ENCODE data around the gene PLPPR3.

The PLPPR3 gene

DNA sequence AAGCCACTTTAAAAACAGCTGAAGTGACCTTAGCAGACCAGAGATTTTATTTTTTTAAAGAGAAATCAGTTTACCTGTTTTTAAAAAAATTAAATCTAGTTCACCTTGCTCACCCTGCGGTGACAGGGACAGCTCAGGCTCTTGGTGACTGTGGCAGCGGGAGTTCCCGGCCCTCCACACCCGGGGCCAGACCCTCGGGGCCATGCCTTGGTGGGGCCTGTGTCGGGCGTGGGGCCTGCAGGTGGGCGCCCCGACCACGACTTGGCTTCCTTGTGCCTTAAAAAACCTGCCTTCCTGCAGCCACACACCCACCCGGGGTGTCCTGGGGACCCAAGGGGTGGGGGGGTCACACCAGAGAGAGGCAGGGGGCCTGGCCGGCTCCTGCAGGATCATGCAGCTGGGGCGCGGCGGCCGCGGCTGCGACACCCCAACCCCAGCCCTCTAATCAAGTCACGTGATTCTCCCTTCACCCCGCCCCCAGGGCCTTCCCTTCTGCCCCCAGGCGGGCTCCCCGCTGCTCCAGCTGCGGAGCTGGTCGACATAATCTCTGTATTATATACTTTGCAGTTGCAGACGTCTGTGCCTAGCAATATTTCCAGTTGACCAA, 10.8 kb downstream of the PLPPR3 start:
- H3K4me3 ChIP-seq (ENCODE audit: low read length): no peak overlapping the region
- H3K36me3 ChIP-seq (ENCODE audit: control insufficient read depth, insufficient read depth, low read length, severe bottlenecking): peaks cover 60% of the 10 kb centered on the region
- no peaks in the 10 kb centered on the region for H3K27me3 ChIP-seq (replicated peaks; ENCODE audit: control insufficient read depth, insufficient read depth, low read length)
- no peak for DNase-seq (ENCODE audit: low read depth)
- no peaks in the 10 kb centered on the region for H3K4me1 ChIP-seq (ENCODE audit: control insufficient read depth, insufficient read depth, low read length)
- no peaks in the 10 kb centered on the region for H3K9me3 ChIP-seq (ENCODE audit: control insufficient read depth, low read length)
- no peak overlapping the region for H3K9ac ChIP-seq (ENCODE audit: low read length)

DNA sequence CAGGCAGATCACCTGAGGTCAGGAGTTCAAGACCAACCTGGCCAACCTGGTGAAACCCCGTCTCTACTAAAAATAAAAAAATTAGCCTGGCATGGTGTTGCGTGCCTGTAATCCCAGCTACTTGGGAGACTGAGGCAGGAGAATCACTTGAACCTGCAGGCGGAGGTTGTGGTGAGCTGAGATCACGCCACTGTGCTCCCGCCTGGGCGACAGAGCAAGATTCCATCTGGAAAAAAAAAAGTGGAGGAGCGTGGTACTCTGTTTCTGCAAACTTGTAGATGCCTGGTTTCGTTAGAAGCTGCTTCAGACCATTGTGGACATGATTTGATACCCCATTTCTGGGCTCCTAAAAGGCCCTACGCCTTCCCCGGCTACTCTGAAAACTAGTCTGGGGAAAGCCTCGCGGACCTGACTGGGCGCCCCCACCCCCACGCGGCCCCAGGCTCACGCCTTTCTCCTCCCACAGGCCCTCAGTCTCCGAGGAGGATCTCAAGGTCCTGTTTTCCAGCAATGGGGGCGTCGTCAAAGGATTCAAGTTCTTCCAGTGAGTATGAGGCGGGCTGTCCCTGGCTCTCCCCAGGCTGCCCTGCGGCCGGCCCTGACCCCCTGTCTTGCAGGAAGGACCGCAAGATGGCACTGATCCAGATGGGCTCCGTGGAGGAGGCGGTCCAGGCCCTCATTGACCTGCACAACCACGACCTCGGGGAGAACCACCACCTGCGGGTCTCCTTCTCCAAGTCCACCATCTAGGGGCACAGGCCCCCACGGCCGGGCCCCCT, 11.5 kb downstream of the PLPPR3 start:
- no peak overlapping the region for H3K4me3 ChIP-seq (ENCODE audit: low read length)
- DNase-seq (ENCODE audit: low read depth): no peak
- no peaks in the 10 kb centered on the region for H3K9me3 ChIP-seq (ENCODE audit: control insufficient read depth, low read length)
- no peaks in the 10 kb centered on the region for H3K4me1 ChIP-seq (ENCODE audit: control insufficient read depth, insufficient read depth, low read length)
- peaks cover 67% of the 10 kb centered on the region for H3K36me3 ChIP-seq (ENCODE audit: control insufficient read depth, insufficient read depth, low read length, severe bottlenecking)
- no peaks in the 10 kb centered on the region for H3K27me3 ChIP-seq (replicated peaks; ENCODE audit: control insufficient read depth, insufficient read depth, low read length)
- no peak overlapping the region for H3K9ac ChIP-seq (ENCODE audit: low read length)

DNA sequence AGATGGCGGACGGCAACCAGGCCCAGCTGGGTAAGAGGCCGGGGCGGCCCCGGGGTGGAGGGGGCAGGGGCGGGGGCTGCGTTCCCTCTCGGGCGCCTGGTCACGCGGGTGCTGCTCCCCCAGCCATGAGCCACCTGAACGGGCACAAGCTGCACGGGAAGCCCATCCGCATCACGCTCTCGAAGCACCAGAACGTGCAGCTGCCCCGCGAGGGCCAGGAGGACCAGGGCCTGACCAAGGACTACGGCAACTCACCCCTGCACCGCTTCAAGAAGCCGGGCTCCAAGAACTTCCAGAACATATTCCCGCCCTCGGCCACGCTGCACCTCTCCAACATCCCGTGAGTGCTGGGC, 13.4 kb downstream of the PLPPR3 start:
- no peaks in the 10 kb centered on the region for H3K27me3 ChIP-seq (replicated peaks; ENCODE audit: control insufficient read depth, insufficient read depth, low read length)
- H3K9me3 ChIP-seq (ENCODE audit: control insufficient read depth, low read length): no peaks in the 10 kb centered on the region
- H3K9ac ChIP-seq (ENCODE audit: low read length): no peak overlapping the region
- H3K4me3 ChIP-seq (ENCODE audit: low read length): no peak overlapping the region
- no peak for DNase-seq (ENCODE audit: low read depth)
- no peaks in the 10 kb centered on the region for H3K4me1 ChIP-seq (ENCODE audit: control insufficient read depth, insufficient read depth, low read length)
- peaks cover 86% of the 10 kb centered on the region for H3K36me3 ChIP-seq (ENCODE audit: control insufficient read depth, insufficient read depth, low read length, severe bottlenecking)

DNA sequence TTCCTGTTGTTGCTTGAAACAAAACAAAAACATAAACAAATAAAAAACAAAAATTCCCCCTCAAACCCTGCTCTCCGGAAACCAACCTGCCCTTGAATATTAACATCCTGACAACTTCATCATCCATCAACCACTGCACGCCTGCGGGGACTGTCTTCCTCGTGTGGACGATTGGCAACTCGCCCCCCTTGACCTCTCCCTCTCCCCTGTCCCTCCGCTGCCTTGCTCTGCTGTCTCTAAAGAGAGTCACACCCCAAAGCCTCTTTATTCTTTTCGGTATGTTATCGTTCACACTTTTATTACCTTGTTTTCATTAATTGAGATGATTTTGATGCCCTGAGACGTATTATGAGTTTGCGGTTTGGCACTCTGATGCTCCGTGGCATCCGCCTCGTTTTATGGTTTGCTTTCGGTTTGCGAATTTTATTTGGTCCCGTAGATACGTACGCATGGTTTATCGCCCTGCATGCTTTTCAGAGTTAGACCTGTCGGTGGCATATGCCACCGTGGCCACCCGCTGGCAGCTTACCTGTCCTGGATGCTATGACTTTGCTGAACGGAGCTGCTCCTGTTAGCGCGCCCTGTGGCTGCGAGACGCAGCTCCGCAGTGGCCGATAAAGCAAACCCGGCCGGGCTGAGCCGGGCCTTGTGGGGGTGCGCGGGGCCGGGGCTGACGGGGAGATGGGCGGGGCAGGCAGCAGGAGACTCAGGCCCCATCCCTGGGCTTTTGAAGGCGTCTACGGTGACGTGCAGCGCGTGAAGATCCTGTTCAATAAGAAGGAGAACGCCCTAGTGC, 13.9 kb downstream of the PLPPR3 start:
- Histone ChIP-seq H3K36me3 (ENCODE audit: control insufficient read depth, insufficient read depth, low read length, severe bottlenecking) (peaks cover 86% of the 10 kb centered on the region), H3K9ac (ENCODE audit: low read length) (no peak overlapping the region)

DNA sequence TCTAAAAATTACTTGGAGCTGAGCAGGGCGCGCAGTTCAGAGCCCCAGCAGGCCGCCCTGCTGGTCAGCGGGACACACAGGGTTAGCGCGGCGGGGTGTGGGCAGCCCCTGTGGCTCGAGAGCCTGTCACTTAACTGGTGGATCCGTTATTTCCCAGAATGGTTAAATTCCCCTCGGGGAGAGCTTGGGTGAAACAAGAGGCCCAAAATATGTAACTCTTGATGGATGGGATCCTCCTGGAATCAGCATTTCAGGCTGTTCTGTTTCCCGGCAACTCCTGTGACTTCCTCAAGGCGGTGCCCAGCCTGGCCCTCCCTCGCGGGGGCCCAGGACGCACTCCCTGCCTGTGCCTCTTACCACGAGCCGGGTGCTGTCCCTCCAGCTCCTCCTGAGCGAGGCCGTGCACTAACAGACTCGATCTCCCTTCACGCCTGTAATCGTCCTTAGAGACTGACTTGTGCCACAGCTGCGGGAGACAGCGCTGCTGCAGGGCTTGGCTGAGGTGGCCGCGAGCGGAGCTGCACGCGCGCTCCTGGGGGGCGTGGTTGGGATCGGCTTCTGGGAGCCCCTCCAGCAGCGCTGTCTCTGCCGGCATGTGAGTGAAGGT, 14.8 kb downstream of the PLPPR3 start:
- Histone ChIP-seq H3K27me3 (replicated peaks; ENCODE audit: control insufficient read depth, insufficient read depth, low read length) (no peaks in the 10 kb centered on the region), H3K36me3 (ENCODE audit: control insufficient read depth, insufficient read depth, low read length, severe bottlenecking) (peaks cover 82% of the 10 kb centered on the region), H3K4me1 (ENCODE audit: control insufficient read depth, insufficient read depth, low read length) (peaks cover 8% of the 10 kb centered on the region), H3K9me3 (ENCODE audit: control insufficient read depth, low read length) (no peaks in the 10 kb centered on the region), H3K4me3 (ENCODE audit: low read length) (no peak overlapping the region), H3K9ac (ENCODE audit: low read length) (no peak overlapping the region)
- DNase-seq (ENCODE audit: low read depth): no peak

More for the DNA sequence above, 13.9 kb downstream of the PLPPR3 start:
- H3K4me3 ChIP-seq (ENCODE audit: low read length): no peak overlapping the region
- H3K9me3 ChIP-seq (ENCODE audit: control insufficient read depth, low read length): no peaks in the 10 kb centered on the region
- no peaks in the 10 kb centered on the region for H3K27me3 ChIP-seq (replicated peaks; ENCODE audit: control insufficient read depth, insufficient read depth, low read length)
- H3K4me1 ChIP-seq (ENCODE audit: control insufficient read depth, insufficient read depth, low read length): no peaks in the 10 kb centered on the region
- DNase-seq (ENCODE audit: low read depth): no peak

DNA sequence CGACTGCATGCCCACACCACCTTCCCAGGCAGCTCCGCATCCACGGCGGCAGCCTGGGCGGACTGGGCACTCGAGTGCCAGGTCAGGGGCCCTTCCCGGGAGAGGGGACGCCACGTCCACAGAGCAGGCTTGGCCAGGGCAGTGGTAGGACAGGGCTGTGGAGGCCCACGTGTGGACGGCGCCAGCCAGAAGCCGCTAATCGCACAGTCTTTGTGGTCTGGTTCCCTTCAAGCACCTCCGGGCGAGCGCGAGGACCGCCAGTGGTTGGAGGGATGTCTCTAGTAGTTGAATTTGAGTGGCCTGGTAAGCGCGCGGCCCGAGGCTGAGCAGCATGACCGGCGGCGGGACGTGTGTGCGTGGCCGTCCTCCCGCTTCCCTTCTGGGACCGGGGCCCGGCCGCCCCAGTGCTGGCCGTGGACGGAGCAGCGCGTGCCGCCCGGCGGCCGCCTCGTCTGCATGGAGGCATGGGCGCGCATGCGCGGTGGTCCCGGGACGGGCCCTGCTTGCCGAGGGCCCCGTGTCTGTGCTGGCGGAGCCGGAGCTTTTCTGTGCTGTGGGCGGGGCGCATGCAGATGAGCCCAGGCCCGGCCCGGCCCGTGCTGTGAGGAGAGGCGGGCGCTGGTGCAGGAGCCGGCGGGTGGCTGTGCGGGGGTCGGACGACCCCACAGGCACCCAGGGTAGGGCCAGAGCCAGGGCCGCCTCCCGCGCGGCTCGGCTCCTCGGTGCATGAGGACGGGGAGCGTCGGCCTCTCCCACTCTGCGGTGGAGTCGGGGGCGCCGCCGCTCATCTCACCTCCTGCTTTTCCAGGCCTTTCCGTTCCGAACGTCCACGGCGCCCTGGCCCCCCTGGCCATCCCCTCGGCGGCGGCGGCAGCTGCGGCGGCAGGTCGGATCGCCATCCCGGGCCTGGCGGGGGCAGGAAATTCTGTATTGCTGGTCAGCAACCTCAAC, 15.9 kb downstream of the PLPPR3 start:
- DNase-seq (ENCODE audit: low read depth): no peak
- Histone ChIP-seq H3K4me1 (ENCODE audit: control insufficient read depth, insufficient read depth, low read length) (peaks cover 19% of the 10 kb centered on the region), H3K36me3 (ENCODE audit: control insufficient read depth, insufficient read depth, low read length, severe bottlenecking) (peaks cover 72% of the 10 kb centered on the region), H3K4me3 (ENCODE audit: low read length) (no peak overlapping the region), H3K9ac (ENCODE audit: low read length) (no peak overlapping the region), H3K27me3 (replicated peaks; ENCODE audit: control insufficient read depth, insufficient read depth, low read length) (no peaks in the 10 kb centered on the region), H3K9me3 (ENCODE audit: control insufficient read depth, low read length) (no peaks in the 10 kb centered on the region)

DNA sequence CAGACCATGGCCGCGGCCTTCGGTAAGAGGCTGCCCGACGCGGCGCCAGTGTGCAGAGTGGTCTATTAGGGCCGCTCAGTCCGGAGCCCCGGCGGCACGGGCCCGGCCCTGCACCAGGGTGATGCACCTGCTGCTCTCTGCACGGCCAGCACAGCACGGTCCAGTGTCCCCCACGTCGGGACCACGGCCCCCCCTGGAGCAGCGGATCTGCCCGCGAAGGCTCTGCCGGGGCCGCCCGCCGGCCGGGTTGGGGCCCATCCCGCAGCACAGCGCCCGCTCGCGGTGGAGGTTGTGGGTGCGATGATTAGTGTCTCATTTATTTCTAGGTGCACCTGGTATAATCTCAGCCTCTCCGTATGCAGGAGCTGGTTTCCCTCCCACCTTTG, 16.6 kb downstream of the PLPPR3 start:
- H3K9ac ChIP-seq (ENCODE audit: low read length): no peak overlapping the region
- no peaks in the 10 kb centered on the region for H3K27me3 ChIP-seq (replicated peaks; ENCODE audit: control insufficient read depth, insufficient read depth, low read length)
- peaks cover 26% of the 10 kb centered on the region for H3K4me1 ChIP-seq (ENCODE audit: control insufficient read depth, insufficient read depth, low read length)
- H3K9me3 ChIP-seq (ENCODE audit: control insufficient read depth, low read length): no peaks in the 10 kb centered on the region
- DNase-seq (ENCODE audit: low read depth): no peak
- H3K36me3 ChIP-seq (ENCODE audit: control insufficient read depth, insufficient read depth, low read length, severe bottlenecking): peaks cover 70% of the 10 kb centered on the region
- no peak overlapping the region for H3K4me3 ChIP-seq (ENCODE audit: low read length)

DNA sequence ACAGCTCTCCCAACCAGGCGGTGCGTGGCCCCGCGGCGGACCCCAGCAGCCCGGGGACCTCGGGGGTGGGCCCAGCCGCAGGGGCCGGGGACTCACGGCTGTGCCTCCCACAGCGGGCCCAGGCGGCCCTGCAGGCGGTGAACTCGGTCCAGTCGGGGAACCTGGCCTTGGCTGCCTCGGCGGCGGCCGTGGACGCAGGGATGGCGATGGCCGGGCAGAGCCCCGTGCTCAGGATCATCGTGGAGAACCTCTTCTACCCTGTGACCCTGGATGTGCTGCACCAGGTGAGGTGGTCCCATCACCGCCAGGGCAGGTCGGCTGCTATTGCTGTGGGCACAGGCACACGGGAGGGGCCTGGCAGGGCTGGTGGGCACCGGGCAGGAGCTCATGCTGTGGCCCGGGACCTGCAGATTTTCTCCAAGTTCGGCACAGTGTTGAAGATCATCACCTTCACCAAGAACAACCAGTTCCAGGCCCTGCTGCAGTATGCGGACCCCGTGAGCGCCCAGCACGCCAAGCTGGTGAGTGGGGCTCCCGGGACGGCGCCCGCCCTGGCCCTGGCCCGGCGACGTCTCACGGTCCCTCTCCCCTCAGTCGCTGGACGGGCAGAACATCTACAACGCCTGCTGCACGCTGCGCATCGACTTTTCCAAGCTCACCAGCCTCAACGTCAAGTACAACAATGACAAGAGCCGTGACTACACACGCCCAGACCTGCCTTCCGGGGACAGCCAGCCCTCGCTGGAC, 17.2 kb downstream of the PLPPR3 start:
- Histone ChIP-seq H3K9ac (ENCODE audit: low read length) (no peak overlapping the region), H3K9me3 (ENCODE audit: control insufficient read depth, low read length) (no peaks in the 10 kb centered on the region), H3K27me3 (replicated peaks; ENCODE audit: control insufficient read depth, insufficient read depth, low read length) (no peaks in the 10 kb centered on the region), H3K4me1 (ENCODE audit: control insufficient read depth, insufficient read depth, low read length) (peaks cover 31% of the 10 kb centered on the region), H3K36me3 (ENCODE audit: control insufficient read depth, insufficient read depth, low read length, severe bottlenecking) (peaks cover 67% of the 10 kb centered on the region), H3K4me3 (ENCODE audit: low read length) (no peak overlapping the region)
- no peak for DNase-seq (ENCODE audit: low read depth)

DNA sequence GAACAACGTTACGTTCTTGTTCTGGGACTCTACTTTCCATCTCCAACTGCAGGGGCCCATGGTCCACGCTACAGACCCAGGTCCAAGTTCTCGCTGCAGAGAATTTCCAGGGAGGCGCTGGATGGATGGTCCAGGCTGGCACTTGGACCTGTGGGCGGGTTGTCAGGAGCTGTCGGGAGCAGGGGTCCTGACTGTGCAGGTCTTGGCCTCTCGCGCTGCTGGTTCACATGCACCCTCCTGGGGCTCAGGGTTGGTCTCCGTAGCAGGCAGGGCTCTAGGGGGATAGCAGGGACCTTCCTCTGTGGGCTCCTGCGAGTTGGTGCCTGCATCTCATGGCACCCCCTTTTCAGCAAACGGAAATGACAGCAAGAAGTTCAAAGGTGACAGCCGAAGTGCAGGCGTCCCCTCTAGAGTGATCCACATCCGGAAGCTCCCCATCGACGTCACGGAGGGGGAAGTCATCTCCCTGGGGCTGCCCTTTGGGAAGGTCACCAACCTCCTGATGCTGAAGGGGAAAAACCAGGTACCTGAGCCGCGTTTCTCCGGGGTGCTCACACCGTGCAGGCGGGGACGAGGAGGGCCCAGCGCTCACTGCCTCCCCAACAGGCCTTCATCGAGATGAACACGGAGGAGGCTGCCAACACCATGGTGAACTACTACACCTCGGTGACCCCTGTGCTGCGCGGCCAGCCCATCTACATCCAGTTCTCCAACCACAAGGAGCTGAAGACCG, 17.9 kb downstream of the PLPPR3 start:
- peaks cover 64% of the 10 kb centered on the region for H3K36me3 ChIP-seq (ENCODE audit: control insufficient read depth, insufficient read depth, low read length, severe bottlenecking)
- H3K4me1 ChIP-seq (ENCODE audit: control insufficient read depth, insufficient read depth, low read length): peaks cover 34% of the 10 kb centered on the region
- H3K4me3 ChIP-seq (ENCODE audit: low read length): no peak overlapping the region
- H3K9me3 ChIP-seq (ENCODE audit: control insufficient read depth, low read length): no peaks in the 10 kb centered on the region
- DNase-seq (ENCODE audit: low read depth): no peak
- H3K9ac ChIP-seq (ENCODE audit: low read length): no peak overlapping the region
- no peaks in the 10 kb centered on the region for H3K27me3 ChIP-seq (replicated peaks; ENCODE audit: control insufficient read depth, insufficient read depth, low read length)

Data from adipocyte (in vitro differentiated cells).